Erythroblast (primary cell): ENCODE results near the gene PRR35.

Experiments
- GATA1 ChIP-seq: IDR thresholded peaks from 2 replicates; pipeline ENCODE4 v1.6.1; 2011; ENCODE audit warnings: low read depth, mild to moderate bottlenecking, control low read depth, low read length, moderate library complexity
- POLR2A ChIP-seq: IDR thresholded peaks from 2 replicates; pipeline ENCODE4 v1.6.1; 2011; ENCODE audit warnings: mild to moderate bottlenecking, low read length

GRCh38 chr16:549544-550263, 10.5 kb upstream of the PRR35 start:
- TF ChIP-seq POLR2A (no peak), GATA1 (no peak)
